Activated CD8-positive, alpha-beta memory T cell treated with anti-CD3 and anti-CD28 coated beads, Interleukin-2, amount 50 U/mL, for 4 hours (primary cell): ENCODE data around the gene ISOC2.
"Not testable (repeated sequence)": the region's sequence is repeated elsewhere in the genome, so short reads cannot be mapped to it uniquely, and the experiment has no call there.

ENCODE experiments used
- DNase-seq: peaks from one replicate; pipeline ENCODE4 v3.0.0-alpha.2; 2020

Gene ISOC2

DNA sequence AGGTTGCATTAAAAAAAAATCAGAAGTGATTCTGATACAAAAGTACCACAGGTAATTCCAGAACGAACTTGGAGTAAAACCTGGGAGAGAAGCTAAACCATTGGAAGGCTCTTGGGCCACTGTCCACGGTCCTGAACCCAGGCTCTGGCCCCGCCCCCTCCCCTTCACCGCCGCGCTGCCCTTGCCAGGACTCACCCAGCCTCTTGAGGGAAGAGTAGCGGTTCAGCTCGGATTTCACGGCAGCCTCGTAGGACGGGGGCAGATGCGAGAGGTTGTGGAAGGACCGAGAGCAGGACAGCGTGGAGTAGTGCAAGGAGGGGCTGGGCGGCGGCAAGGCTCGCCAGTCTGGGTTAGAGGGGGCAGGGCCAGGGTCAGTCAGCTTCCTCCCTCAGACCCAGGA, 24.0 kb downstream of the ISOC2 start:
- no peak for DNase-seq

GRCh38 chr19:55436847-55437246, 24.6 kb downstream of the ISOC2 start:
- DNase-seq: no peak

GRCh38 chr19:55435020-55435419, 26.4 kb downstream of the ISOC2 start:
- DNase-seq: no peak

DNA sequence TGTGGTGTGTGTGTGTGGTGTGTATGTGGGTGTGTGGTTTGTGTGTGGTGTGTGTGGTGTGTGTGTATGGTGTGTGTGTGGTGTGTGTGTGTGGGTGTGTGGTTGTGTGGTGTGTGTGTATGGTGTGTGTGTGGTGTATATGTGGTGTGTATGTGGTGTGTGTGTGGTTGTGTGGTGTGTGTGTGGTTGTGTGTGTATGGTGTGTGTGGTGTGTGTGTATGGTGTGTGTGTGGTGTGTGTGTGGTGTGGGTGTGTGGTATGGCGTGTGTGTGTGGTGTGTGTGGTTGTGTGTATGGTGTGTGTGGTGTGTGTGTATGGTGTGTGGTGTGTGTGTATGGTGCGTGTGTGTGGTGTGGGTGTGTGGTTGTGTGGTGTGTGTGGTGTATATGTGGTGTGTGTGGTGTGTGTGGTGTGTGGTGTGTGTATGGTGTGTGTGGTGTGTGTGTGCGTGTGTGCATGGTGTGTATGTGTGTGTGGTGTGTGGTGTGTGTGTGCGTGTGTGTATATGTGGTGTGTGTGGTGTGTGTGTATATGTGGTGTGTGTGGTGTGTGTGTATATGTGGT, 27.0 kb downstream of the ISOC2 start:
- DNase-seq: no peak

DNA sequence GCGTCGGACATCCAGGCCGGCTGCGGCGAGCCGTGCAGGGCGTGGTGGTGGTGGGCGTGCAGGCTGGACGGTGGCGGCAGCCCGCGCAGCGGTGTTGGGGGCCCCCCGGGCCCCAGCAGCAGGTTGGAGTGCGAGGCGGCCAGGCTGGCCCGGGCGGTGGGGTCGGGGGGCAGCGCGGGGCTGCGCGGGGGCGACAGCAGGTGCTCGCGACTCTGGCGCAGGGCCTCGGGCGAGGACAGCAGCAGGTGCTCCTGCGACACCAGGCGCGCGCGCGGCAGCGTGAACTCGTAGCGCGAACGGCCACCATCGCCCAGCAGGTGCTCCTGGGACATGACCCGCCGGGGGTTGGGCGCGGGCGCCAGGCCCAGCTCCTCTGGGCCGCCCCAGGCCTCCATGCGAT, 28.1 kb downstream of the ISOC2 start:
- DNase-seq: no peak

DNA sequence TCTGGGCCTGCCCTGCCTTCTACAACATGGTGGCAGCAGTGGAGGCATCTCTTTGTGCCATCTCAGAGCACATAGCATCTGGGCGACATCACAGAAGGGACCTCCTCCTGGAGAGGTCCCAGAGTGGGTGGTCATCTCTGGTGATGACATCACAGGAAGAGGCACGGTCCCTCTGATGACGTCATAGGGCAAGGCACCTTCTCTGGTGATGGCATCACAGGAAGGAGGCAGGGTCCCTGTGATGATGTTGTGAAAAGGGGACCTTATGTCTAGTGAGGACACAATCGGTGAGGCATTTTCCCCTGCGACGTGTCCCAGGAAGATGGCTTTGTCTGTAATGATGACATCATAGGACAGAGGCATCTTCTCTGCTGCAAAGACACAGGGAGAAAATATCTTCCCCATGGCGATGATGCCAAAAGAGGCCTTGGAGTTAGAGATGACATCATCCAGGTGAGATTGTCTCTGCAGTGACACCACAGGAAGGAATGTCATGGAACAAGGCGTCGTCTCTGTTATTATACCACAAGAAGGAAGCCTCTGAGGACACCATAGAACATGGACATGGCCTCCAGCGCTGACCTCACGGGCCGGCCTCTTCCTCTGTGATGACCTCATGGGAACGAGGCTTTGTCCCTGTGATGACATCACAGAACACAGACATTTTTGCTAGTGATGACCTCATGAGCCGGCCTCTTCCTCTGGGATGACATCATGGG, 29.0 kb downstream of the ISOC2 start:
- DNase-seq: no peak

- DNase-seq: no peak
Measured at GRCh38 chr19:55431183-55431582, 30.3 kb downstream of the ISOC2 start.

DNA sequence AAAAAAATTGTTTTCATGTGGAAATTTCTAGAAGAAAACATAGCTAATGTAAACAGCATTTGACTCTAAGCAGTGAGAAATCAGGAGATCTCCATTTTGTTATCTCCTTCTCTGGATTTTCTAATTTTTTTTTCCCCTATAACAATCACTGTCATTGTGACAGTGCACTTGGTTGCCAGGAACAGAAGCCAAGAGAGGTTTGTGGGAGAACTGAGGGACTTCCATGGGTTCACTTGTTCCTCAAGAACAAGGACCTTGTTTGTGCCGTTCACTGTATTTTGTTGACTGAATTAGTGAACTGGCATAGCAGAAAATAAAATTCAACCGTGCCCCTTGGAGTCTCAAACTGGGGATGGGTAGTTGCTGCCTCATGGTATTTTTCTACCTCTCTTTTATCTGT, 35.4 kb downstream of the ISOC2 start:
- no peak for DNase-seq

GRCh38 chr19:55424518-55424917, 36.9 kb downstream of the ISOC2 start:
- DNase-seq: no peak

GRCh38 chr19:55423225-55424005, 38.0 kb downstream of the ISOC2 start:
- DNase-seq: no peak

- DNase-seq: not testable (repeated sequence)
Measured at GRCh38 chr19:55421281-55421680, 40.2 kb downstream of the ISOC2 start.

- no peak for DNase-seq
Measured at GRCh38 chr19:55419624-55420236, 41.7 kb downstream of the ISOC2 start.

DNA sequence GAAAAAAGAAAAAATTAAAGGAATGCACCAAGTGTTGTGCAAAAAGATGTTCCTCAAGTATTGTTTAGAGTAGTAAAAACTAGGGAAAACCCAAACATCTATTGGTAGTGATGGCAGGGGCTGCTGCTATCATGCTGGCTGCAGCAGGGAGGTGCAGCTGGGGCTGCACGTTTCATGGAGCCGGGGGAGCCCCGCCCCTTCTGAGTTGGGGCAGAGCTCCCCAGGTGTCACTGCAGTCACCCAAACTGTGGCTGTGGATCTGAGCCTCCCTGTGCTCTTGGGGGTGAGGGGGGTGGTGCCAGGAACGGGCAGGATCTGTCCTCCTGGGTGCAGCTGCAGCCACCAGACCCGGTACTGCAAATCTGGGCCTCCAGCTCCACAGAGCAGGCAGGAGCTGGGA, 42.3 kb downstream of the ISOC2 start:
- DNase-seq: no peak

GRCh38 chr19:55418185-55418584, 43.3 kb downstream of the ISOC2 start:
- DNase-seq: peak; percentile 52

GRCh38 chr19:55410168-55410567, 51.3 kb downstream of the ISOC2 start:
- DNase-seq: no peak

DNA sequence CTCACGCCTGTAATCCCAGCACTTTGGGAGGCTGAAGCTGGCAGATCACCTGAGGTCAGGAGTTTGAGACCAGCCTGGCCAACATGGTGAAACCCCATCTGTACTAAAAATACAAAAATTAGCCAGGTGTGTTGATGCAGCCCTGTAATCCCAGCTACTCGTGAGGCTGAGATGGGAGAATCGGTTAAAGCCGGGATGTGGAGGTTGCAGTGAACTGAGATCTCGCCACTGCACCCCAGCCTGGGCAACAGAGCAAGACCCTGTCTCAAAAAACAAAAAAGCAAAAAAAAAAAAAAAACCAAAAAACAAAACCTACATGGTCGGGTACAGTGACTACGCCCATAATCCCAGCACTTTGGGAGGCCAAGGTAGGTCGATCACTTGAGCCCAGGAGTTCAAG, 52.3 kb downstream of the ISOC2 start:
- DNase-seq: not testable (repeated sequence)

GRCh38 chr19:55408533-55408872, 52.9 kb downstream of the ISOC2 start:
- DNase-seq: no peak

GRCh38 chr19:55407800-55408532, 53.5 kb downstream of the ISOC2 start:
- peak; percentile 94 for DNase-seq

- DNase-seq: not testable (repeated sequence)
Measured at GRCh38 chr19:55407550-55407799, 54.0 kb downstream of the ISOC2 start, which contains the start of gene UBE2S. Gene UBE2S (minus strand): TSS chr19:55407788. CDS start chr19:55407589, 199 bp downstream.

- DNase-seq: no peak
Measured at GRCh38 chr19:55406826-55407549, 54.5 kb downstream of the ISOC2 start.

- no peak for DNase-seq
Measured at GRCh38 chr19:55406091-55406825, 55.2 kb downstream of the ISOC2 start.

DNA sequence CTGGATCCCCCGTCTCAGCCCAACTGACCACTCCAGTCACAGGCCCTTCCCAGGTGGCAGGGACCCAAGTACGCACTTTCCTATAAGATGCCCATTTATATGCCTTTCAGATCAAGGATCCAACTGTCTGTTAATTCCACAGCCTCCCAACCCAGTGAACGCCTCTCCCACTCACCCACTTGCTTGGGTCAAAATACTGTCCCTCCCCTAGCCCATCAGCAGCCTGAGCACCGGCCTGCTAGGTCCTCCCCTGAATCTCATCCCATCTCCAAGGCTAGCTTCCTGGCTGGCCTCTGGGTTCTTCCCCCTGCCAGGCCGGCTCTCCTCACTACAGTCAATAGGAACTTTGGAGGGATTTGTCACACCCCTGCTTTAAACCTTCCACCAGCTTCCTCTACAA, 55.8 kb downstream of the ISOC2 start:
- DNase-seq: no peak
